Measurements from ENCODE around the gene ZNF534.
"Not testable (repeated sequence)": the region's sequence is repeated elsewhere in the genome, so short reads cannot be mapped to it uniquely, and the experiment has no call there.

ZNF534 gene

DNA sequence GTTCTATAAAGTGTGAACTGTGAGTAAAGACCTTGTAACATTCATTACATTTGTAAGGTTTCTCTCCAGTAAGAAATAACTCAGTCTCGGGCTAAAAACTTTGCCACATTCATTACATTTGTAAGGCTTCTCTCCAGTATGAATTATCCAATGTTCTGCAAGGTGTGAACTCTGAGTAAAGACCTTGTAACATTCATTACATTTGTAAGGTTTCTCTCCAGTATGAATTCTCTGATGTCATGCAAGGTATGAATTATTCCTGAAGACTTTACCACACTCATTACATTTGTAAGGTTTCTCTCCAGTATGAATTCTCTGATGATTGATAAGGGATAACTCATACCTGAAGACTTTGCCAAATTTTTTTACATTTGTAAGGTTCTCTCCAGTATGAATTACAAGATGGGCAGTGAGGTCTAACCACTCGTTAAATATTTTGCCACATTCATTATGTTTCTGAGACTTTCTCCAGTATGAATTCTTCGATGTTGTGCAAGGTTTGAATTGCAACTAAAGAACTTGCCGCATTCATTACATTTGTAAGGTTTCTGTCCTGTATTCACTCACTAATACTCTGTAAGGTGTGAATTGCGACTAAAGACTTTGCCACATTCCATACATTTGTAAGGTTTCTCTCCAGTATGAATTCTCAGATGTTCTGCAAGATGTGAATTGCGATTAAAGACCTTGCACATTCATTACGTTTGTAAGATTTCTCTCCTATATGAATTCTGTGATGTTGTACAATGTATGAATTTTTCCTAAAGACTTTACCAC is 45.6 kb downstream of the ZNF534 start:
- TF ChIP-seq CTCF (IDR thresholded peaks at IDR 0.05; ENCODE audit: control insufficient read depth, insufficient read depth, low read depth, low read length, missing control alignments): no peak
- DNase-seq (ENCODE audit: low read depth): no peak
- no peak overlapping the region for H3K4me3 ChIP-seq (ENCODE audit: control insufficient read depth, low read depth, low read length)

DNA sequence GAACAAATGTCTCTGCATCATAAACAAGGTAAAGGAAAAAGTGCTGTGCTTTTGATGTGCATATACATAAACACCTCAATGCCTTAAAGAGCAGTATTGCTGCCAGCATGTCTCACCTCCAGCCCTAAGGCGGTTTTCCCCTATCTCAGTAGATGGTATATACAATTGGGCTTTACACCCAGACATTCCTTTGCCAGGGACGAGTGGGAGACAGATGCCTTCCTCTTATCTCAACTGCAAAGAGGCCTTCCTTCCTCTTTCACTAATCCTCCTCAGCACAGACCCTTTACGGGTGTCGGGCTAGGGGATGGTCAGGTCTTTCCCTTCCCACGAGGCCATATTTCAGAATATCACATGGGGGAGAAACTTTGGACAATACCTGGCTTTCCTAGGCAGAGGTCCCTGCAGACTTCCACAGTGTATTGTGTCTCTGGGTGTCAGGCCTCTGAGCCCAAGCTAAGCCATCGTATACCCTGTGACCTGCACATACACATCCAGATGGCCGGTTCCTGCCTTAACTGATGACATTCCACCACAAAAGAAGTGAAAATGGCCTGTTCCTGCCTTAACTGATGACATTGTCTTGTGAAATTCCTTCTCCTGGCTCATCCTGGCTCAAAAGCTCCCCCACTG is 55.3 kb downstream of the ZNF534 start:
- not testable (repeated sequence) for H3K4me3 ChIP-seq (ENCODE audit: control insufficient read depth, low read depth, low read length); DNase-seq (ENCODE audit: low read depth)

DNA sequence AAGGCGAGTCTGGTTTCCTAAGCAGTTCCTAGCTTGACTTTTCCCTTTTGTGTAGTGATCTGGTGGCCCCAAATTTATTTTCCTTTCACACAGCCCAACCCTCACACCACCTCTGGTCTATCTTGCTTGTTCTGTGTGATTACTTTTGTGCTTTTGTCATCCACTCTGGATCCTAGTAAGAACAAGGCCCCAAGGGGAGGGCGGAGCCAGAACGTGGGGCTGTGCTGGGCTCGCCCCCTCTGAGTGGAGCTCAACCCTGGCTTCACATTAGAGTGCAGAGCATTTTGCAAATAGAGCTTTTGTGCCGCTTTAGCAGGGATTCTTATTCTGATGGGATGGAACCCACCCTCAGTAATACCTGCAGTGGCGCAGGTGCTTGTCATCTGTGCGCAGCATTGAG is 56.1 kb downstream of the ZNF534 start:
- not testable (repeated sequence) for H3K4me3 ChIP-seq (ENCODE audit: control insufficient read depth, low read depth, low read length); DNase-seq (ENCODE audit: low read depth)

GRCh38 chr19:52485561-52486240 is 56.8 kb downstream of the ZNF534 start:
- H3K4me3 ChIP-seq (ENCODE audit: control insufficient read depth, low read depth, low read length); DNase-seq (ENCODE audit: low read depth): not testable (repeated sequence)

DNA sequence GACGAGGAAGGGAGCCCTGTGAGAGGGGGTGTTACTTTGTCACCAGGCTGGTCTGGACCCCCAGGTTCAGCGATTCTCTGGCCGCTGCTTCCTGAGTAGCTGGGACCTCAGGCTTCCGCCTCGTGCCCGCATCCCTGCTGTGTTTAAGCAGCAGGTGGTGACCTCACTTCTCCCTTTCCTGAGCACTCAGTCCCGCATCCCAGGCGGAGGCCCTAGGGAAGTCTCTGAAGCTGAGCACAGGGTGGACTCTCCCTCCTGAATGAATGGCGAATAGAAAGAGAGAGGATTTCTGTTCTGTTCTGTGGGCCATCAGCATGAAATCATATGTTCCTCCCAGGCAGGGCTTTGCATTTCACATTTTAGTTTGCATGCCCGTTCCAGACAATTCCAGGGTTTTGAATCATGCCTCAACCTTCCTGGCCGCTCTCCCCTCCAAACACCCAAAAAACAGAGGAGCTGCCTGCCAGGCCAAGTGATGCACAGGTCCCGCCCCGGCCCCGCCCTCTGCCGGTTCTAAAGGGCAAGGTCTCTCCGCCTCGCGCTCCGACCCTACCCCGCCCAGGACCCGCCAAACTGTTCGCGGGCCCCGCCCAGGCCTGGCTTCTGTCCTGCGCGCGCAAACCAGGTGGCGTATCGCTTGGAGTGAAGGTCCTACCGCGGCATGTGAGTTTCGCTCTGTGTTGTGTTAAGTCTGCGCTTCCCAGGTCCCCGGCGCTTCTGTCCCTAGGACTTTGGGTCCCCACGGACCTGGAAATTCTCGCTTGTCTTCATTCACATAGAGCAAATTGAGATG is 63.4 kb downstream of the ZNF534 start:
- no peak for TF ChIP-seq CTCF (IDR thresholded peaks at IDR 0.05; ENCODE audit: control insufficient read depth, insufficient read depth, low read depth, low read length, missing control alignments)
- no peak overlapping the region; the same call in 1 of the 2 replicates for H3K4me3 ChIP-seq (ENCODE audit: control insufficient read depth, low read depth, low read length)
- DNase-seq (ENCODE audit: low read depth): no peak

DNA sequence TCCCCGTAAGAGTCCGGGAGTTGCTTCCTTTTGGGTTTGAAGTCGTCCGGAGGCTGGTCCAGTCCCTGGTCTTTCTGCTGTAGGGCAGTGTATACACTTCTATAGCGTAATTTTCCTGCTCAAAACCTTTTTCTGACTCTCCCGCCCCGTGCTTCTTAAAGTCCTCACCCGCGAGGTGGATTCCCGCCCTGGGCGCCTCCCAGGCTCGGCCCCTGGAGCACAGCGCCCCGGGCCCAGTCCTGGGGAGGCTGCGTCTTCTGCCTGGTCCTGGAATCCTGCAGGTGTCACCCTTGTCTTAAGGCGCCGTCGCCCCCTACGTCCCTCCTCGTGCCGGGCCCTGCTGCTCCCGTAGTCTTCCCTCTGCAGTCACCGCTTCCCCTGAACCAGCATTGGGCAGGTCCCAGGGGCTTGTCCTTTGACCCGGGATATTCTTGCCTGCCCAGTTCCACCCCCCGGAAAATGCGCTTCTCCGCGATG is 64.1 kb downstream of the ZNF534 start:
- TF ChIP-seq CTCF (IDR thresholded peaks at IDR 0.05; ENCODE audit: control insufficient read depth, insufficient read depth, low read depth, low read length, missing control alignments): no peak
- DNase-seq (ENCODE audit: low read depth): no peak
- H3K4me3 ChIP-seq (ENCODE audit: control insufficient read depth, low read depth, low read length): no peak overlapping the region

GRCh38 chr19:52494518-52494917 is 65.6 kb downstream of the ZNF534 start:
- DNase-seq (ENCODE audit: low read depth): no peak
- TF ChIP-seq CTCF (IDR thresholded peaks at IDR 0.05; ENCODE audit: control insufficient read depth, insufficient read depth, low read depth, low read length, missing control alignments): no peak

More at GRCh38 chr19:52494518-52494917, 65.6 kb downstream of the ZNF534 start:
- no peak overlapping the region for H3K4me3 ChIP-seq (ENCODE audit: control insufficient read depth, low read depth, low read length)
